Bronchial epithelial cell (primary cell): ENCODE data around the gene CMBL. TPM values are rescaled to one million over a fixed set of nuclear protein-coding genes. Genes with fewer than 3 reads are reported as not detected.

Experiments
- DNase-seq: peaks from one replicate; pipeline ENCODE4 v3.0.0-alpha.2; 2010; ENCODE audit warnings: low read depth
- FAIRE-seq: peaks from 2 replicates; lab custom pipeline; 2011; peaks lifted over from hg19 to GRCh38; lab: Jason Lieb, UNC
- H3K27me3 ChIP-seq: 2 replicates; pipeline ENCODE4 v1.5.1; 2011; ENCODE audit warnings: low read length; ENCODE audit not compliant: control insufficient read depth, insufficient read depth
- H3K36me3 ChIP-seq: 2 replicates; pipeline ENCODE4 v1.5.1; 2011; ENCODE audit warnings: low read length; ENCODE audit not compliant: control insufficient read depth, insufficient read depth
- H3K4me3 ChIP-seq: 2 replicates; pipeline ENCODE4 v1.5.1; 2011; ENCODE audit warnings: mild to moderate bottlenecking, low read depth, low read length, control low read depth
- CTCF ChIP-seq: IDR thresholded peaks from 2 replicates; pipeline ENCODE4 v1.5.1; 2011; ENCODE audit warnings: mild to moderate bottlenecking, moderate library complexity, low read length, control low read depth, inconsistent platforms; ENCODE audit not compliant: insufficient read depth, severe bottlenecking
- total RNA-seq: library from RNA; depleted of rRNA; stranded (reverse); fragments of >200 nt; gene quantifications from 2 replicates; pipeline ENCODE4 v1.2.1, GENCODE V29; 2014

Gene CMBL
- total RNA-seq, 1 donor from 2014 or later, result 6.1 TPM

DNA sequence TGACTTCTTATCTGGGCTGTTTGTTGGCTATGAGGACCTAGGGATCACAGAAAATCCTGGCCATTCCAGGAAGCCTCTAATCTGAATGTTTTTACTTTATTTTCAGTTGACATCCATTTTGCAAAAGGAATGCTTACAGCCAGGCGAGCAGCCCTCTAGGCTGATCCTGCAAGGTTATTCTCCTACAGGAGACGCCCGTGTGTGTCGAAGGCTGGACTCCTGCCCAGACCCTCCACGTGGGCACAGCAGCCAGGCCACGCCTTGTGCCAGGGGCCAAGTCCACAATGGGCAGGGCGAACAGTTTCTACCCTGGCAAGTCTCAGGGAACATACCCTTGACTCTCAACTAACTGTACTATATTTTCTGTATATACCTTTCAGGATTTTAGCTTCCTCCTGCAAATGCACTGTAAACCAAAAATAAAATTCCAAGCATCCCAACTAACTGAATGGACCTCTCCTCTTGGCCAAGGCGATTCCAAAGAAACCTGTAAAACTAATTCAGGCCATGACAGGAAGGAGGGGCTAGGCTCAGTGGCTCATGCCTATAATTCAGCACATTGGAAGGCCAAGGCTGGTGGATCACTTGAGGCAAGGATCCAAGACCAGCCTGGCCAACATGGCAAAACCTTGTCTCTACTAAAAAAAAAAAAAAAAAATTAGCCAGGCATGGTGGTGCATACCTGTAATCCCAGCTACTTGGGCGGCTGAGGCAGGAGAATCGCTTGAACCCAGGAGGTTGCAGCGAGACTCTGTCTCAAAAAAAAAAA lies 5.7 kb downstream of the CMBL start:
- Histone ChIP-seq H3K4me3 (no peak overlapping the region), H3K27me3 (no peaks in the 10 kb centered on the region), H3K36me3 (no peaks in the 10 kb centered on the region)
- TF ChIP-seq CTCF, result no peak
- FAIRE-seq (no peak), DNase-seq (peak; percentile 67)

DNA sequence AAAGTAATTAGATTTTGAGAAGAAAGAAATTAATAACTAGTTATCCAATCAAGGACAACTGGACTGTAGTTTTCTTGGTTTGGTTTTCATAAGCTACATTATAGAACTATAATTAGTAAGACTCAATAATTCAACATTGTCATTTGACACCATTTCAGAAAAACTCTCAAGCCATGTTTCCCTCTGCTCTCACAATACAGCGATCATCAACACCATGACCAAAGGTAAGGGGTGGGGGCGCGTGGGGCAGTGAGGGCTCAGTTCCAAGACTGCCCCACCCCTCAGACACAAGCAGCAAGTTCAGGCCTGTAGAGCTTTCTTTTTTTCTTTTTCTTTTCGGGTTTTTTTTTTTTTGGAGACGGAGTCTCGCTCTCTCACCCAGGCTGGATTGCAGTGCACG lies 6.4 kb downstream of the CMBL start:
- TF ChIP-seq CTCF, result no peak
- no peak for FAIRE-seq

DNA sequence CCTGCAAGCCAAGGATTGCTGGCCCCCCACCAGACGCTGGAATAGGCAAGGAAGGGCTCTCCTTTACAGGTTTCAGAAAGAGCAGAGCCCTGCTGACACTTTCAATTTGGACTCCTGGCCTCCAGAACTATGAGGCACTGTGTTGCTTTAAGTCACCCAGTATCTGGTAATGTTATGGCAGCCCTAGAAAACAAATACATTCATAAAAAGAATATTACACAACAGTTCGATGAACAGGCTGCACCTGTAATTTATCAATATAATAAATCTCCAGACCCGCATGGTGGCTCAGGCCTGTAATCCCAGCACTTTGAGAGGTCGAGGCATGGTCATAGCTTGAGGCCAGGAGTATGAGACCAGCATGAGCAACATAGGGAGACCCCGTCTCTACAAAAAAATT lies 7.5 kb downstream of the CMBL start:
- H3K4me3 ChIP-seq, result no peak overlapping the region
- DNase-seq, result no peak
- H3K36me3 ChIP-seq, result no peaks in the 10 kb centered on the region
- H3K27me3 ChIP-seq, result no peaks in the 10 kb centered on the region
- TF ChIP-seq CTCF, result no peak
- FAIRE-seq, result no peak

More for the DNA sequence above, 6.4 kb downstream of the CMBL start:
- no peaks in the 10 kb centered on the region for H3K36me3 ChIP-seq
- no peaks in the 10 kb centered on the region for H3K27me3 ChIP-seq
- H3K4me3 ChIP-seq, result no peak overlapping the region
- peak; percentile 49 for DNase-seq

DNA sequence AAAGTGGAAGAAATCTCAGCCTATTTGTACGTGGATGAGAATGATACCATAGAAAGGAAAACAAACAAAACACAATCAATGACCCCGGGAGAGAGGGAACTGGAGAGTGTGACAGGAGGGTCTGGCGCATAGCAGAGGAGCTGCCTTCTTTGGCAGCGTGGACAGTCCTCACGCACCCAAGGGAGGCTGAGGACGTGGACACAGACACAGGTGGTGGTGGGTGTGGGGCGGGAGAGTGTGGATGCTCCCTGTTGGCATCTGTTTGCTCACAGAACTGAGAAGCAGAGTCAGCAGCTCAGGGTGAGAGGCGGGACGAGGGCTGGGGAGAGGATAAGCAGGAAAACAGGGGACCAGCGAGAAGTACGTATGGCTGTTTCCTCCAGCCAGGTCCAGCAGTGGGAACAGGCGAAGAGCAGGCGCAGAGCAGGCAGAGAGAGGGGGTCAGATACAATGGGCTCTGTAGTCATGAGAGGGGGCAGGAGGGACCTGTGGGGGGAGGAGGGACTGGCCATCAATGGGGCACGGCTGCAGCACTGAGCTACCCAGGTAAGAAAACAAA lies 10.0 kb downstream of the CMBL start:
- FAIRE-seq (no peak), DNase-seq (no peak)

DNA sequence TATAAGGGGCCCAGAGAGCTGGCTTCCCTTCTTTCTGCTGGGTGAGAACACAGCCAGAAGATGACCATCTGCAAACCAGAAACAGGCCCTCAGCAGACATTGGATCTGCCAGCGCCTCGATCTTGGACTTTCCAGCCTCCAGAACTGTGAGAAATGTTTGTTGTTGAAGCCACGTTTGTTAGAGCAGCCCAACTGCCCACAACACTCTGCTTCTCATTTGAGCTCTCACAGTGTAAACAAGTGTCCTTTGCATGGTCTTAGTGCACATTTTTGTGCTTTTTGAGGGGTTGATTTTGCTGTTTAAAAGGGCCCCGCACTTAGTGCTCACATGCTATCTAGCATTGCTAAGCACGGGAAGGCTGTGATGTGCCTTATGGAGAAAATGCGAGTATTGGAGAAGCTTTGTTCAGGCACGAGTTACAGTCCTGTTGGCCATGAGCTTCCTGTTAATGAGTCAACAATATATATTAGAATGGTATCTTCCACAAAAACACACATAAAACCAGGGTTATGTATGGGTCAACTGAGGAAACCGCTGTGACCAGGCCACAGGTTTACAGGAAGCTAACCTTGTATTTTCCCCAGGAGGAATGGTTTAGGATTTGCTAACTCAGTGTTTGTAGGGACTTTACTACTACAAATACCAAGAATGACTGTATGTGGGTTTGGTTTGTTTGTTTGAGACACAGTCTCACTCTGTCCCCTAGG lies 11.9 kb downstream of the CMBL start:
- H3K36me3 ChIP-seq, result no peaks in the 10 kb centered on the region
- DNase-seq (no peak), FAIRE-seq (no peak)
- TF ChIP-seq CTCF, result no peak
- H3K4me3 ChIP-seq, result no peak overlapping the region
- H3K27me3 ChIP-seq, result no peaks in the 10 kb centered on the region

More for the DNA sequence above, 10.0 kb downstream of the CMBL start:
- Histone ChIP-seq H3K4me3 (no peak overlapping the region), H3K27me3 (no peaks in the 10 kb centered on the region), H3K36me3 (no peaks in the 10 kb centered on the region)
- TF ChIP-seq CTCF, result no peak
